Measurements from ENCODE around the gene TMTC1.

The TMTC1 gene

GRCh38 chr12:29518407-29518806, 265.3 kb downstream of the TMTC1 start:
- Histone ChIP-seq H2AFZ (ENCODE audit: low read depth, low read length) (no peak overlapping the region), H3K9me3 (ENCODE audit: control insufficient read depth, low read length) (no peaks in the 10 kb centered on the region), H3K4ac (ENCODE audit: low read depth in 1 of 2, low read length in 2 of 2) (no peak overlapping the region), H3K27me3 (ENCODE audit: control insufficient read depth in 1 of 2, insufficient read depth in 1 of 2, low read length in 2 of 2) (no peaks in the 10 kb centered on the region), H4K8ac (ENCODE audit: low read length) (no peak overlapping the region), H3K36me3 (ENCODE audit: control insufficient read depth in 1 of 2, insufficient read depth in 2 of 2, low read depth in 1 of 2, low read length in 2 of 2) (peaks cover 0 to 47% of the 10 kb centered on the region in 2 experiments), H4K91ac (ENCODE audit: low read length) (peak overlapping the region; percentile 34), H2AK5ac (ENCODE audit: low read length, severe bottlenecking) (no peak overlapping the region), H2BK12ac (ENCODE audit: low read length in 2 of 2) (no peak overlapping the region), H3K14ac (ENCODE audit: low read length in 2 of 2) (no peak overlapping the region), H2BK120ac (ENCODE audit: low read depth, low read length) (no peak overlapping the region), H3K4me3 (ENCODE audit: insufficient read depth in 1 of 2, low read depth in 1 of 2, low read length in 2 of 2) (no peak overlapping the region), H2BK5ac (ENCODE audit: low read depth, low read length, poor library complexity, severe bottlenecking) (no peak overlapping the region), H3K79me1 (replicated peaks; ENCODE audit: low read length, poor library complexity, severe bottlenecking) (no peaks in the 10 kb centered on the region), H3K27ac (ENCODE audit: low read length, poor library complexity, severe bottlenecking) (no peak overlapping the region), H3K4me1 (ENCODE audit: control insufficient read depth, insufficient read depth, low read depth, low read length) (no peaks in the 10 kb centered on the region), H3K23ac (ENCODE audit: low read length in 2 of 2) (no peak overlapping the region), H2BK15ac (ENCODE audit: low read depth, poor library complexity, severe bottlenecking) (no peak overlapping the region), H3K18ac (ENCODE audit: low read depth in 1 of 2, low read length in 2 of 2) (peak overlapping the region in 1 of 2 experiments; percentile 29), H3K4me2 (ENCODE audit: low read length, poor library complexity, severe bottlenecking) (no peak overlapping the region), H3K9ac (ENCODE audit: low read length) (no peak overlapping the region)
- no peak for DNase-seq
- 100% methylated on average over 2 of the region's 2 CpGs for WGBS

- 98% methylated on average over 6 of the region's 7 CpGs for WGBS
- peak overlapping the region in 1 of 2 experiments; percentile 51 for H3K4ac ChIP-seq (ENCODE audit: low read depth in 1 of 2, low read length in 2 of 2)
- no peak overlapping the region for H3K23ac ChIP-seq (ENCODE audit: low read length in 2 of 2)
- H2AFZ ChIP-seq (ENCODE audit: low read depth, low read length): no peak overlapping the region
- H2BK15ac ChIP-seq (ENCODE audit: low read depth, poor library complexity, severe bottlenecking): peak overlapping the region; percentile 94
- no peak overlapping the region for H4K91ac ChIP-seq (ENCODE audit: low read length)
- H2BK12ac ChIP-seq (ENCODE audit: low read length in 2 of 2): peak overlapping the region in 1 of 2 experiments; percentile 3
- peaks cover 0 to 51% of the 10 kb centered on the region in 2 experiments for H3K36me3 ChIP-seq (ENCODE audit: control insufficient read depth in 1 of 2, insufficient read depth in 2 of 2, low read depth in 1 of 2, low read length in 2 of 2)
- no peak overlapping the region for H3K9ac ChIP-seq (ENCODE audit: low read length)
- H3K4me3 ChIP-seq (ENCODE audit: insufficient read depth in 1 of 2, low read depth in 1 of 2, low read length in 2 of 2): no peak overlapping the region
- H3K4me2 ChIP-seq (ENCODE audit: low read length, poor library complexity, severe bottlenecking): no peak overlapping the region
- no peak overlapping the region for H2BK120ac ChIP-seq (ENCODE audit: low read depth, low read length)
- no peak overlapping the region for H3K14ac ChIP-seq (ENCODE audit: low read length in 2 of 2)
- no peaks in the 10 kb centered on the region for H3K27me3 ChIP-seq (ENCODE audit: control insufficient read depth in 1 of 2, insufficient read depth in 1 of 2, low read length in 2 of 2)
- H2AK5ac ChIP-seq (ENCODE audit: low read length, severe bottlenecking): no peak overlapping the region
- H3K9me3 ChIP-seq (ENCODE audit: control insufficient read depth, low read length): no peaks in the 10 kb centered on the region
- H3K4me1 ChIP-seq (ENCODE audit: control insufficient read depth, insufficient read depth, low read depth, low read length): no peaks in the 10 kb centered on the region
- no peaks in the 10 kb centered on the region for H3K79me1 ChIP-seq (replicated peaks; ENCODE audit: low read length, poor library complexity, severe bottlenecking)
- H3K18ac ChIP-seq (ENCODE audit: low read depth in 1 of 2, low read length in 2 of 2): peak overlapping the region in 1 of 2 experiments; percentile 50
- H3K27ac ChIP-seq (ENCODE audit: low read length, poor library complexity, severe bottlenecking): no peak overlapping the region
- DNase-seq: peak; percentile 12
- H2BK5ac ChIP-seq (ENCODE audit: low read depth, low read length, poor library complexity, severe bottlenecking): no peak overlapping the region
- H4K8ac ChIP-seq (ENCODE audit: low read length): peak overlapping the region; percentile 49
Measured at GRCh38 chr12:29517264-29517663, 266.5 kb downstream of the TMTC1 start.

GRCh38 chr12:29516431-29516875, 267.3 kb downstream of the TMTC1 start:
- H3K9ac ChIP-seq (ENCODE audit: low read length): peak overlapping the region; percentile 6
- no peak overlapping the region for H2AK5ac ChIP-seq (ENCODE audit: low read length, severe bottlenecking)
- DNase-seq: peak; percentile 70
- no peaks in the 10 kb centered on the region for H3K27me3 ChIP-seq (ENCODE audit: control insufficient read depth in 1 of 2, insufficient read depth in 1 of 2, low read length in 2 of 2)
- H3K4ac ChIP-seq (ENCODE audit: low read depth in 1 of 2, low read length in 2 of 2): no peak overlapping the region
- H3K18ac ChIP-seq (ENCODE audit: low read depth in 1 of 2, low read length in 2 of 2): no peak overlapping the region
- no peak overlapping the region for H4K8ac ChIP-seq (ENCODE audit: low read length)
- H2BK12ac ChIP-seq (ENCODE audit: low read length in 2 of 2): no peak overlapping the region
- H2BK15ac ChIP-seq (ENCODE audit: low read depth, poor library complexity, severe bottlenecking): no peak overlapping the region
- H3K4me1 ChIP-seq (ENCODE audit: control insufficient read depth, insufficient read depth, low read depth, low read length): no peaks in the 10 kb centered on the region
- H4K91ac ChIP-seq (ENCODE audit: low read length): no peak overlapping the region
- no peak overlapping the region for H3K23ac ChIP-seq (ENCODE audit: low read length in 2 of 2)
- H3K4me2 ChIP-seq (ENCODE audit: low read length, poor library complexity, severe bottlenecking): no peak overlapping the region
- no peak overlapping the region for H2BK5ac ChIP-seq (ENCODE audit: low read depth, low read length, poor library complexity, severe bottlenecking)
- H3K27ac ChIP-seq (ENCODE audit: low read length, poor library complexity, severe bottlenecking): no peak overlapping the region
- H3K4me3 ChIP-seq (ENCODE audit: insufficient read depth in 1 of 2, low read depth in 1 of 2, low read length in 2 of 2): no peak overlapping the region
- 8% methylated on average over 2 of the region's 2 CpGs for whole genome bisulfite sequencing
- no peak overlapping the region for H2BK120ac ChIP-seq (ENCODE audit: low read depth, low read length)
- no peak overlapping the region for H2AFZ ChIP-seq (ENCODE audit: low read depth, low read length)
- H3K14ac ChIP-seq (ENCODE audit: low read length in 2 of 2): no peak overlapping the region
- no peaks in the 10 kb centered on the region for H3K79me1 ChIP-seq (replicated peaks; ENCODE audit: low read length, poor library complexity, severe bottlenecking)
- H3K36me3 ChIP-seq (ENCODE audit: control insufficient read depth in 1 of 2, insufficient read depth in 2 of 2, low read depth in 1 of 2, low read length in 2 of 2): peaks cover 0 to 51% of the 10 kb centered on the region in 2 experiments
- no peaks in the 10 kb centered on the region for H3K9me3 ChIP-seq (ENCODE audit: control insufficient read depth, low read length)

- Histone ChIP-seq H3K14ac (ENCODE audit: low read length in 2 of 2) (no peak overlapping the region), H2AK5ac (ENCODE audit: low read length, severe bottlenecking) (no peak overlapping the region), H3K27ac (ENCODE audit: low read length, poor library complexity, severe bottlenecking) (no peak overlapping the region), H3K9me3 (ENCODE audit: control insufficient read depth, low read length) (no peaks in the 10 kb centered on the region), H3K4me2 (ENCODE audit: low read length, poor library complexity, severe bottlenecking) (no peak overlapping the region), H2BK12ac (ENCODE audit: low read length in 2 of 2) (no peak overlapping the region), H2BK15ac (ENCODE audit: low read depth, poor library complexity, severe bottlenecking) (no peak overlapping the region), H2BK5ac (ENCODE audit: low read depth, low read length, poor library complexity, severe bottlenecking) (no peak overlapping the region), H3K27me3 (ENCODE audit: control insufficient read depth in 1 of 2, insufficient read depth in 1 of 2, low read length in 2 of 2) (no peaks in the 10 kb centered on the region), H3K4ac (ENCODE audit: low read depth in 1 of 2, low read length in 2 of 2) (no peak overlapping the region), H2AFZ (ENCODE audit: low read depth, low read length) (no peak overlapping the region), H3K23ac (ENCODE audit: low read length in 2 of 2) (no peak overlapping the region), H4K8ac (ENCODE audit: low read length) (no peak overlapping the region), H3K18ac (ENCODE audit: low read depth in 1 of 2, low read length in 2 of 2) (no peak overlapping the region), H2BK120ac (ENCODE audit: low read depth, low read length) (no peak overlapping the region), H3K79me1 (replicated peaks; ENCODE audit: low read length, poor library complexity, severe bottlenecking) (no peaks in the 10 kb centered on the region), H3K4me1 (ENCODE audit: control insufficient read depth, insufficient read depth, low read depth, low read length) (no peaks in the 10 kb centered on the region), H3K4me3 (ENCODE audit: insufficient read depth in 1 of 2, low read depth in 1 of 2, low read length in 2 of 2) (no peak overlapping the region), H3K9ac (ENCODE audit: low read length) (peak overlapping the region; percentile 7), H3K36me3 (ENCODE audit: control insufficient read depth in 1 of 2, insufficient read depth in 2 of 2, low read depth in 1 of 2, low read length in 2 of 2) (peaks cover 0 to 38% of the 10 kb centered on the region in 2 experiments), H4K91ac (ENCODE audit: low read length) (no peak overlapping the region)
- no peak for DNase-seq
- WGBS: 80% methylated on average over 4 of the region's 6 CpGs
Measured at GRCh38 chr12:29510591-29511185, 273.1 kb downstream of the TMTC1 start.

Measured in mesenchymal stem cell (in vitro differentiated cells and primary cell).